ENCODE measurements around the gene CTBP2.

CTBP2 gene

GRCh38 chr10:125127986-125128385 is 32.4 kb downstream of the CTBP2 start:
- H3K27me3 ChIP-seq (ENCODE audit: low read length): no peaks in the 10 kb centered on the region
- H4K20me1 ChIP-seq (ENCODE audit: low read depth, low read length): no peaks in the 10 kb centered on the region
- H3K4me3 ChIP-seq (ENCODE audit: insufficient read depth, low read length, poor library complexity, severe bottlenecking): no peak overlapping the region
- TF ChIP-seq CTCF (IDR thresholded peaks at IDR 0.05; ENCODE audit: insufficient read depth, low read length, poor library complexity, severe bottlenecking): no peak
- no peak for TF ChIP-seq EZH2phosphoT487 (conservative IDR thresholded peaks at IDR 0.05; ENCODE audit: low read length)
- H3K36me3 ChIP-seq (ENCODE audit: low read length): no peaks in the 10 kb centered on the region
- H3K4me2 ChIP-seq (ENCODE audit: low read depth, low read length, poor library complexity, severe bottlenecking): no peak overlapping the region
- no peaks in the 10 kb centered on the region for H3K9me2 ChIP-seq (replicated peaks; ENCODE audit: insufficient read depth, low read length)
- H2AFZ ChIP-seq (ENCODE audit: low read depth, low read length, severe bottlenecking): no peak overlapping the region
- no peaks in the 10 kb centered on the region for H3K9me3 ChIP-seq (ENCODE audit: insufficient read depth, low read length)
- no peaks in the 10 kb centered on the region for H3F3A ChIP-seq (ENCODE audit: insufficient read depth)
- H3K79me2 ChIP-seq (ENCODE audit: insufficient read depth, low read length): no peaks in the 10 kb centered on the region
- no peak overlapping the region for H3K9ac ChIP-seq (ENCODE audit: low read length)
- H3K27ac ChIP-seq (ENCODE audit: low read depth, low read length): no peak overlapping the region

GRCh38 chr10:125127110-125127509 is 33.3 kb downstream of the CTBP2 start:
- H3K9ac ChIP-seq (ENCODE audit: low read length): no peak overlapping the region
- H3K9me2 ChIP-seq (replicated peaks; ENCODE audit: insufficient read depth, low read length): no peaks in the 10 kb centered on the region
- no peaks in the 10 kb centered on the region for H3K9me3 ChIP-seq (ENCODE audit: insufficient read depth, low read length)
- H4K20me1 ChIP-seq (ENCODE audit: low read depth, low read length): no peaks in the 10 kb centered on the region
- no peaks in the 10 kb centered on the region for H3K27me3 ChIP-seq (ENCODE audit: low read length)
- H3F3A ChIP-seq (ENCODE audit: insufficient read depth): no peaks in the 10 kb centered on the region
- no peak overlapping the region for H3K4me3 ChIP-seq (ENCODE audit: insufficient read depth, low read length, poor library complexity, severe bottlenecking)
- no peaks in the 10 kb centered on the region for H3K36me3 ChIP-seq (ENCODE audit: low read length)
- H3K4me2 ChIP-seq (ENCODE audit: low read depth, low read length, poor library complexity, severe bottlenecking): no peak overlapping the region
- TF ChIP-seq CTCF (IDR thresholded peaks at IDR 0.05; ENCODE audit: insufficient read depth, low read length, poor library complexity, severe bottlenecking) (no peak), EZH2phosphoT487 (conservative IDR thresholded peaks at IDR 0.05; ENCODE audit: low read length) (no peak)
- no peak overlapping the region for H2AFZ ChIP-seq (ENCODE audit: low read depth, low read length, severe bottlenecking)
- H3K27ac ChIP-seq (ENCODE audit: low read depth, low read length): no peak overlapping the region
- H3K79me2 ChIP-seq (ENCODE audit: insufficient read depth, low read length): no peaks in the 10 kb centered on the region

DNA sequence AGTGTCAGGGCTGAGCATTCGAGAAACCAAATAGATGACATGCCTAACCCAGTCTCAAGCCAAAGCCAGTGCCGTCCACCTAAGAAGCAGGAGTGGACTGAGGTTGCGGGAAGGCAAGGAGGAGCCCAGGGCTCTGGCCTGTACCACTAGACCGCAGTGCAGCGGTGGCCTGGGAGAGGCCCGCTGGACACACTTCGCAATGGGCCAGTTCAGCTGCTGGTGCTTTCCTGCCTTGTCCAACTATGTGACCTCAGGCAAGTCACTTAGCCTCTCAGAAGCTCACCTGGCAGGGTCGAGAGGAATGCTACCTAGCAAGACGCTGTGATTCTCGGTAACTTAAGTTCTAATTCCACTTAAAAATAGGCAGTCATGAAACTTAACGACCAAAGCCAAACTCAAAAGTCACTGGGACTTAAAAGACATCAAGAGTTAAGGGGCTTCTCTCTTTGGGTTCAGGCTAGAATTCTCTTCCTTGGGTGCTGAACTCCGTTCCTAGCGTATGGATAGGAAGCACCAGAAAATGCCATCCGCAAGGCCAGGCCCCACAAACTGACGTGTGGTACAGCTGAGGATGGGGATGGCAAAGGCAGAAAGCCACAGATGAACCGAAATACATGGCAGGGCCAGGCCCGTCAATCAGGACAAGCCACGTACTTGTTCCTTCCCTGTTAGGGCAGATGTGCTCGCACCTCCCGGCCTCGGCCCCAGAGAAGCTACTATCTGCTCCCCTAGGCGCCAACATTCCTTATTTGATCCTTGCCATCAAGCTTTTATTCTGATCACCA is 34.2 kb downstream of the CTBP2 start:
- Histone ChIP-seq H3K79me2 (ENCODE audit: insufficient read depth, low read length) (no peaks in the 10 kb centered on the region), H3K27me3 (ENCODE audit: low read length) (no peaks in the 10 kb centered on the region), H4K20me1 (ENCODE audit: low read depth, low read length) (no peaks in the 10 kb centered on the region), H3K9me3 (ENCODE audit: insufficient read depth, low read length) (no peaks in the 10 kb centered on the region), H3K9me2 (replicated peaks; ENCODE audit: insufficient read depth, low read length) (no peaks in the 10 kb centered on the region), H3K9ac (ENCODE audit: low read length) (no peak overlapping the region), H3K27ac (ENCODE audit: low read depth, low read length) (no peak overlapping the region), H3F3A (ENCODE audit: insufficient read depth) (no peaks in the 10 kb centered on the region), H3K36me3 (ENCODE audit: low read length) (no peaks in the 10 kb centered on the region), H2AFZ (ENCODE audit: low read depth, low read length, severe bottlenecking) (no peak overlapping the region), H3K4me3 (ENCODE audit: insufficient read depth, low read length, poor library complexity, severe bottlenecking) (no peak overlapping the region), H3K4me2 (ENCODE audit: low read depth, low read length, poor library complexity, severe bottlenecking) (no peak overlapping the region)
- no peak for TF ChIP-seq CTCF (IDR thresholded peaks at IDR 0.05; ENCODE audit: insufficient read depth, low read length, poor library complexity, severe bottlenecking)
- TF ChIP-seq EZH2phosphoT487 (conservative IDR thresholded peaks at IDR 0.05; ENCODE audit: low read length): no peak
